GM13976 (cell line): ENCODE measurements around the gene MRPS26.

Source experiments
- DNase-seq: peaks from one replicate; pipeline ENCODE4 v3.0.0; 2012; ENCODE audit warnings: low spot score
- in situ Hi-C: fragments of 300-500 bp; cut with MboI; formaldehyde crosslinking; loops from one replicate; pipeline ENCODE4 v1.12.0; 2022; ENCODE audit warnings: low sequenced_read_pairs, mixed read lengths, inconsistent platforms; ENCODE audit not compliant: unreplicated experiment
- TF ChIP-seq, protein P1 (sequence below): IDR thresholded peaks from 2 replicates; pipeline ENCODE4 v1.5.1; 2012; ENCODE audit warnings: borderline replicate concordance, mild to moderate bottlenecking; ENCODE audit not compliant: insufficient read depth; ENCODE audit errors: extremely low read depth, missing control alignments, control extremely low read depth

The MRPS26 gene

DNA sequence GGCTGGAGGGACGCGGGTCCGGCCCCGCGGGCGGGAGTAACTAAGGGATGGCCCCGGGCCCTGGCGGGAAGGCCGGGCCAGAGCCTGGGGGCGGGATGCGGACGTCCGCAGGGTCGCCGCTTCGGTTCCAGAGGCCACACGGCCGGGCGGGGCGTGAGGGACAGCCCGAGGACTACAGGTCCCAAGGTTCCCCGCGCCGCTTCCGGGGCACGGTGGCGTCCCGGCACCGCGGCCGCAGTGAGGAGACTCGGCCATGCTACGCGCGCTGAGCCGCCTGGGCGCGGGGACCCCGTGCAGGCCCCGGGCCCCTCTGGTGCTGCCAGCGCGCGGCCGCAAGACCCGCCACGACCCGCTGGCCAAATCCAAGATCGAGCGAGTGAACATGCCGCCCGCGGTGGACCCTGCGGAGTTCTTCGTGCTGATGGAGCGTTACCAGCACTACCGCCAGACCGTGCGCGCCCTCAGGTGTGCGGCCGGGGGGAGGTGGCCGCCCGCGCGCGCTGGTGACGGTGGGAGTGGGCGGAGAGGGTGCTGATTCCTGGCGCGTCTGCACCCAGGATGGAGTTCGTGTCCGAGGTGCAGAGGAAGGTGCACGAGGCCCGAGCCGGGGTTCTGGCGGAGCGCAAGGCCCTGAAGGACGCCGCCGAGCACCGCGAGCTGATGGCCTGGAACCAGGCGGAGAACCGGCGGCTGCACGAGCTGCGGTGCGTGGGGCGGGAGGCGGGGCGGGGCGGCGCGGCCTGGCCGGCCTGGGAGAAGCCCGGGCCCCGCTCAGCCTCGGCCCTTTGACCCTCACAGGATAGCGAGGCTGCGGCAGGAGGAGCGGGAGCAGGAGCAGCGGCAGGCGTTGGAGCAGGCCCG lies at the start of gene MRPS26:
MRPS26 (plus strand) TSS at position 237 of the 861 bp plus-strand sequence; CDS start at position 254, 17 bp downstream.
- DNase-seq: peak; percentile 97
- TF ChIP-seq, protein P1, sequence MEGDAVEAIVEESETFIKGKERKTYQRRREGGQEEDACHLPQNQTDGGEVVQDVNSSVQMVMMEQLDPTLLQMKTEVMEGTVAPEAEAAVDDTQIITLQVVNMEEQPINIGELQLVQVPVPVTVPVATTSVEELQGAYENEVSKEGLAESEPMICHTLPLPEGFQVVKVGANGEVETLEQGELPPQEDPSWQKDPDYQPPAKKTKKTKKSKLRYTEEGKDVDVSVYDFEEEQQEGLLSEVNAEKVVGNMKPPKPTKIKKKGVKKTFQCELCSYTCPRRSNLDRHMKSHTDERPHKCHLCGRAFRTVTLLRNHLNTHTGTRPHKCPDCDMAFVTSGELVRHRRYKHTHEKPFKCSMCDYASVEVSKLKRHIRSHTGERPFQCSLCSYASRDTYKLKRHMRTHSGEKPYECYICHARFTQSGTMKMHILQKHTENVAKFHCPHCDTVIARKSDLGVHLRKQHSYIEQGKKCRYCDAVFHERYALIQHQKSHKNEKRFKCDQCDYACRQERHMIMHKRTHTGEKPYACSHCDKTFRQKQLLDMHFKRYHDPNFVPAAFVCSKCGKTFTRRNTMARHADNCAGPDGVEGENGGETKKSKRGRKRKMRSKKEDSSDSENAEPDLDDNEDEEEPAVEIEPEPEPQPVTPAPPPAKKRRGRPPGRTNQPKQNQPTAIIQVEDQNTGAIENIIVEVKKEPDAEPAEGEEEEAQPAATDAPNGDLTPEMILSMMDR: no peak
- in situ Hi-C loops: no loop called here

GRCh38 chr20:2998728-2999127 lies 47.1 kb upstream of the MRPS26 start:
- no peak for DNase-seq
- TF ChIP-seq, protein P1: no peak
- in situ Hi-C loops: no loop called here

- DNase-seq: peak; percentile 53
Measured at GRCh38 chr20:3000852-3001523, 44.9 kb upstream of the MRPS26 start.

DNA sequence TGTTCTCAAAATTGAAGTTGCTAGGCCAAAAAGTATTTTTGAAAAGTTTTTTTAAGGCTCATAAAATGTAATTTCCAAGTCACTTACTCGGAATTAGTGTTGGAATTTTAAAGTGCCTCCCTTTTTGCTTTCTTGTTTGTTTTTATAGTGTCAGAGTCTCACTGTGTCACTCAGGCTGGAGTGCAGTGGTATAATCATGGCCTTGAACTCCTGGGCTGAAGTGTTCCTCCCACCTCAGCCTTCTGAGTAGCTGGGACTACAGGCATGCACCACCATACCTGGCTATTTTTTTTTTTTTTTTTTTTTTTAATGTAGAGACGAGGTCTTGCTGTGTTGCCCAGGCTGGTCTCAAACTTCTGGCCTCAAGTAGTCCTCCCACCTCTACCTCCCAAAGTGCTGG lies 42.4 kb upstream of the MRPS26 start:
- TF ChIP-seq, protein P1: no peak
- no peak for DNase-seq
- in situ Hi-C loops: no loop called here

More at GRCh38 chr20:3000852-3001523, 44.9 kb upstream of the MRPS26 start:
- TF ChIP-seq, protein P1: peak; percentile 24
- in situ Hi-C loops: no loop called here

DNA sequence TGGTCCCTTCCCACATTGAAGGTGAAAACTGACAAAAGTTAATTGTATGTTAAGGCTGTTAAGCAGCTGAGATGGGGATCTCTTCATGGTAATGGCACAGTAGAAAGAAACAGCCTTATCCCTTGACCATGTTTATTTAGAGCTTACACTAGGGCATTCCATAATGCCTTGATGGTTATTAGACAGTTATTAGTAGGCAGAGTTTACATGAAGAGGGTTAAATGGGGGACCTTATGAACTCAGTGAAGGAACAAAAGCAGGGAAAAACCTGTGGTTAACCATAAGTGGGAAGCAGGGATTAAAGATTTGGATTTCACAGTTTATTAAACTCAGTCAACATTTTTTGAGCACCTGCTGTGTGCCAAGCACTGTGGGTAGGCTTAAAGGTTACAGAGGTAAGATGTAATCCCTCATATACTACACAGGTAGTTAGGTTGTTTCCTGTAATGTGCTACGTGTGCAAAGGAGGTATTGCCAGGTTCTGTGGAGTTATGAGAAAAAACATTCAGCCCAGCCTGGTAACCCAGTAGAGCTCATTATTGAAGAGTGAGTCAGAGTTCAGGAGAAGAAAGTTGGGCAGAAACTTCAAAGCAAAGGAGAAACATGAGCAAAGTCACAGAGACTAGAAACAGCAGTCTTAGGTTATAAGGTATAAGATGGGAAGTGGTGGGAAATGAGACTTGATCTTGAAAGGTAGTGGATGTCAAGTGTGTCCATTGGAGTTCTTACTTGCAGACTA lies 34.7 kb upstream of the MRPS26 start:
- no peak for DNase-seq
- TF ChIP-seq, protein P1: no peak
- in situ Hi-C loops: no loop called here

GRCh38 chr20:3011752-3012151 lies 34.1 kb upstream of the MRPS26 start:
- TF ChIP-seq, protein P1: no peak
- DNase-seq: no peak
- in situ Hi-C loops: no loop called here
